ENCODE data around the gene DPM3. TPM values are rescaled to one million over a fixed set of nuclear protein-coding genes. Genes with fewer than 3 reads are reported as not detected.

The DPM3 gene
- total RNA-seq, 4 donors from 2014 or later: 32.5 to 70.8 (median 58.5) TPM

- ATAC-seq (ENCODE audit: low FRiP score) (no peak), DNase-seq (ENCODE audit: low spot score) (no peak)
- TF ChIP-seq CTCF (IDR thresholded peaks at IDR 0.05): no peak
Measured at GRCh38 chr1:155110826-155111225, 29.5 kb downstream of the DPM3 start.

GRCh38 chr1:155110381-155110780, 29.9 kb downstream of the DPM3 start:
- ATAC-seq (ENCODE audit: low FRiP score): no peak
- no peak for TF ChIP-seq CTCF (IDR thresholded peaks at IDR 0.05)
- no peak for DNase-seq (ENCODE audit: low spot score)

- TF ChIP-seq CTCF (IDR thresholded peaks at IDR 0.05): no peak
- ATAC-seq (ENCODE audit: low FRiP score) (no peak), DNase-seq (ENCODE audit: low spot score) (no peak)
Measured at GRCh38 chr1:155108296-155108695, 32.0 kb downstream of the DPM3 start.

GRCh38 chr1:155107309-155108264, 32.7 kb downstream of the DPM3 start:
- no peak for TF ChIP-seq CTCF (IDR thresholded peaks at IDR 0.05)
- no peak for ATAC-seq (ENCODE audit: low FRiP score)
- DNase-seq (ENCODE audit: low spot score): no peak

- TF ChIP-seq CTCF (IDR thresholded peaks at IDR 0.05): no peak
- ATAC-seq (ENCODE audit: low FRiP score): no peak
- DNase-seq (ENCODE audit: low spot score): no peak
Measured at GRCh38 chr1:155106862-155107261, 33.5 kb downstream of the DPM3 start.

- DNase-seq (ENCODE audit: low spot score) (no peak), ATAC-seq (ENCODE audit: low FRiP score) (peak; percentile 56)
- TF ChIP-seq CTCF (IDR thresholded peaks at IDR 0.05): no peak
Measured at GRCh38 chr1:155105604-155106011, 34.7 kb downstream of the DPM3 start.
